ENCODE measurements around the gene MYH14. TPM values are rescaled to one million over a fixed set of nuclear protein-coding genes. Genes with fewer than 3 reads are reported as not detected.

Gene MYH14
- total and polyA plus RNA-seq, 2 donors: 1.6 to 16.2 TPM

GRCh38 chr19:50210425-50210824, 7.0 kb downstream of the MYH14 start:
- Histone ChIP-seq H3K4me3 (ENCODE audit: low read length in 2 of 2) (no peak overlapping the region), H3K9me3 (ENCODE audit: control insufficient read depth in 2 of 2, insufficient read depth in 1 of 2, low read length in 1 of 2) (peaks cover 0 to 4% of the 10 kb centered on the region in 2 donors), H3K27ac (ENCODE audit: low read depth in 1 of 2, low read length in 1 of 2) (no peak overlapping the region), H3K36me3 (ENCODE audit: control insufficient read depth in 2 of 2, insufficient read depth in 2 of 2, low read length in 1 of 2) (no peaks in the 10 kb centered on the region), H3K27me3 (ENCODE audit: control insufficient read depth in 2 of 2, insufficient read depth in 1 of 2, low read length in 1 of 2) (peaks cover 0 to 11% of the 10 kb centered on the region in 2 donors), H3K4me1 (ENCODE audit: control insufficient read depth in 2 of 2, insufficient read depth in 2 of 2, low read length in 2 of 2) (no peaks in the 10 kb centered on the region)
- WGBS: 98% methylated on average over 46 of the region's 46 CpGs
- no peak for DNase-seq (ENCODE audit: low read depth in 6 of 9, low spot score in 9 of 9)

GRCh38 chr19:50213925-50214324, 10.5 kb downstream of the MYH14 start:
- 95% methylated on average over 1 of the region's 1 CpG for WGBS

GRCh38 chr19:50214699-50215543, 11.5 kb downstream of the MYH14 start:
- WGBS: 46% methylated on average over 25 of the region's 25 CpGs
- H3K4me3 ChIP-seq (ENCODE audit: low read length in 2 of 2): no peak overlapping the region

More at GRCh38 chr19:50213925-50214324, 10.5 kb downstream of the MYH14 start:
- Histone ChIP-seq H3K27me3 (ENCODE audit: control insufficient read depth in 2 of 2, insufficient read depth in 1 of 2, low read length in 1 of 2) (no peaks in the 10 kb centered on the region), H3K36me3 (ENCODE audit: control insufficient read depth in 2 of 2, insufficient read depth in 2 of 2, low read length in 1 of 2) (no peaks in the 10 kb centered on the region), H3K9me3 (ENCODE audit: control insufficient read depth in 2 of 2, insufficient read depth in 1 of 2, low read length in 1 of 2) (peaks cover 0 to 4% of the 10 kb centered on the region in 2 donors), H3K4me1 (ENCODE audit: control insufficient read depth in 2 of 2, insufficient read depth in 2 of 2, low read length in 2 of 2) (no peaks in the 10 kb centered on the region), H3K27ac (ENCODE audit: low read depth in 1 of 2, low read length in 1 of 2) (no peak overlapping the region), H3K4me3 (ENCODE audit: low read length in 2 of 2) (no peak overlapping the region)
- no peak for DNase-seq (ENCODE audit: low read depth in 6 of 9, low spot score in 9 of 9)

GRCh38 chr19:50215820-50216219, 12.4 kb downstream of the MYH14 start:
- H3K4me3 ChIP-seq (ENCODE audit: low read length in 2 of 2): no peak overlapping the region
- H3K9me3 ChIP-seq (ENCODE audit: control insufficient read depth in 2 of 2, insufficient read depth in 1 of 2, low read length in 1 of 2): peaks cover 0 to 4% of the 10 kb centered on the region in 2 donors
- no peaks in the 10 kb centered on the region for H3K27me3 ChIP-seq (ENCODE audit: control insufficient read depth in 2 of 2, insufficient read depth in 1 of 2, low read length in 1 of 2)
- whole genome bisulfite sequencing: 91% methylated on average over 3 of the region's 3 CpGs
- no peak for DNase-seq (ENCODE audit: low read depth in 6 of 9, low spot score in 9 of 9)
- H3K27ac ChIP-seq (ENCODE audit: low read depth in 1 of 2, low read length in 1 of 2): no peak overlapping the region
- H3K4me1 ChIP-seq (ENCODE audit: control insufficient read depth in 2 of 2, insufficient read depth in 2 of 2, low read length in 2 of 2): no peaks in the 10 kb centered on the region
- no peaks in the 10 kb centered on the region for H3K36me3 ChIP-seq (ENCODE audit: control insufficient read depth in 2 of 2, insufficient read depth in 2 of 2, low read length in 1 of 2)

More at GRCh38 chr19:50214699-50215543, 11.5 kb downstream of the MYH14 start:
- no peak for DNase-seq (ENCODE audit: low read depth in 6 of 9, low spot score in 9 of 9)
- Histone ChIP-seq H3K27me3 (ENCODE audit: control insufficient read depth in 2 of 2, insufficient read depth in 1 of 2, low read length in 1 of 2) (no peaks in the 10 kb centered on the region), H3K4me1 (ENCODE audit: control insufficient read depth in 2 of 2, insufficient read depth in 2 of 2, low read length in 2 of 2) (no peaks in the 10 kb centered on the region), H3K36me3 (ENCODE audit: control insufficient read depth in 2 of 2, insufficient read depth in 2 of 2, low read length in 1 of 2) (no peaks in the 10 kb centered on the region), H3K27ac (ENCODE audit: low read depth in 1 of 2, low read length in 1 of 2) (no peak overlapping the region), H3K9me3 (ENCODE audit: control insufficient read depth in 2 of 2, insufficient read depth in 1 of 2, low read length in 1 of 2) (peaks cover 0 to 4% of the 10 kb centered on the region in 2 donors)

- no peaks in the 10 kb centered on the region for H3K4me1 ChIP-seq (ENCODE audit: control insufficient read depth in 2 of 2, insufficient read depth in 2 of 2, low read length in 2 of 2)
- 86% methylated on average over 7 of the region's 7 CpGs for WGBS
- H3K27ac ChIP-seq (ENCODE audit: low read depth in 1 of 2, low read length in 1 of 2): no peak overlapping the region
- no peak for DNase-seq (ENCODE audit: low read depth in 6 of 9, low spot score in 9 of 9)
- H3K4me3 ChIP-seq (ENCODE audit: low read length in 2 of 2): no peak overlapping the region
- peaks cover 0 to 13% of the 10 kb centered on the region in 2 donors for H3K9me3 ChIP-seq (ENCODE audit: control insufficient read depth in 2 of 2, insufficient read depth in 1 of 2, low read length in 1 of 2)
- H3K27me3 ChIP-seq (ENCODE audit: control insufficient read depth in 2 of 2, insufficient read depth in 1 of 2, low read length in 1 of 2): no peaks in the 10 kb centered on the region
- H3K36me3 ChIP-seq (ENCODE audit: control insufficient read depth in 2 of 2, insufficient read depth in 2 of 2, low read length in 1 of 2): no peaks in the 10 kb centered on the region
Observed at GRCh38 chr19:50221087-50221486, 17.7 kb downstream of the MYH14 start.

- no peaks in the 10 kb centered on the region for H3K27me3 ChIP-seq (ENCODE audit: control insufficient read depth in 2 of 2, insufficient read depth in 1 of 2, low read length in 1 of 2)
- no peak for DNase-seq (ENCODE audit: low read depth in 6 of 9, low spot score in 9 of 9)
- H3K4me3 ChIP-seq (ENCODE audit: low read length in 2 of 2): no peak overlapping the region
- H3K4me1 ChIP-seq (ENCODE audit: control insufficient read depth in 2 of 2, insufficient read depth in 2 of 2, low read length in 2 of 2): no peaks in the 10 kb centered on the region
- H3K36me3 ChIP-seq (ENCODE audit: control insufficient read depth in 2 of 2, insufficient read depth in 2 of 2, low read length in 1 of 2): no peaks in the 10 kb centered on the region
- 90% methylated on average over 19 of the region's 19 CpGs for WGBS
- no peak overlapping the region for H3K27ac ChIP-seq (ENCODE audit: low read depth in 1 of 2, low read length in 1 of 2)
- peaks cover 0 to 13% of the 10 kb centered on the region in 2 donors for H3K9me3 ChIP-seq (ENCODE audit: control insufficient read depth in 2 of 2, insufficient read depth in 1 of 2, low read length in 1 of 2)
Observed at GRCh38 chr19:50222691-50223438, 19.4 kb downstream of the MYH14 start.

GRCh38 chr19:50223439-50223716, 20.0 kb downstream of the MYH14 start:
- DNase-seq (ENCODE audit: low read depth in 6 of 9, low spot score in 9 of 9): no peak
- H3K27me3 ChIP-seq (ENCODE audit: control insufficient read depth in 2 of 2, insufficient read depth in 1 of 2, low read length in 1 of 2): no peaks in the 10 kb centered on the region
- 96% methylated on average over 3 of the region's 3 CpGs for WGBS

GRCh38 chr19:50224986-50225747, 21.7 kb downstream of the MYH14 start:
- H3K4me1 ChIP-seq (ENCODE audit: control insufficient read depth in 2 of 2, insufficient read depth in 2 of 2, low read length in 2 of 2): no peaks in the 10 kb centered on the region
- WGBS: 86% methylated on average over 8 of the region's 8 CpGs
- no peaks in the 10 kb centered on the region for H3K27me3 ChIP-seq (ENCODE audit: control insufficient read depth in 2 of 2, insufficient read depth in 1 of 2, low read length in 1 of 2)
- peaks cover 0 to 13% of the 10 kb centered on the region in 2 donors for H3K9me3 ChIP-seq (ENCODE audit: control insufficient read depth in 2 of 2, insufficient read depth in 1 of 2, low read length in 1 of 2)
- no peak for DNase-seq (ENCODE audit: low read depth in 6 of 9, low spot score in 9 of 9)
- H3K36me3 ChIP-seq (ENCODE audit: control insufficient read depth in 2 of 2, insufficient read depth in 2 of 2, low read length in 1 of 2): no peaks in the 10 kb centered on the region
- no peak overlapping the region for H3K4me3 ChIP-seq (ENCODE audit: low read length in 2 of 2)
- H3K27ac ChIP-seq (ENCODE audit: low read depth in 1 of 2, low read length in 1 of 2): no peak overlapping the region

More at GRCh38 chr19:50223439-50223716, 20.0 kb downstream of the MYH14 start:
- Histone ChIP-seq H3K4me1 (ENCODE audit: control insufficient read depth in 2 of 2, insufficient read depth in 2 of 2, low read length in 2 of 2) (no peaks in the 10 kb centered on the region), H3K36me3 (ENCODE audit: control insufficient read depth in 2 of 2, insufficient read depth in 2 of 2, low read length in 1 of 2) (no peaks in the 10 kb centered on the region), H3K27ac (ENCODE audit: low read depth in 1 of 2, low read length in 1 of 2) (no peak overlapping the region), H3K9me3 (ENCODE audit: control insufficient read depth in 2 of 2, insufficient read depth in 1 of 2, low read length in 1 of 2) (peaks cover 0 to 13% of the 10 kb centered on the region in 2 donors), H3K4me3 (ENCODE audit: low read length in 2 of 2) (no peak overlapping the region)

Measured in thymus (tissue), 11 donors.